HEK293 (cell line): ENCODE results near the gene TOR1A.
A peak's percentile ranks its signal among the peaks of the same experiment; 100 is the strongest.

Source experiments
- BCL11B ChIP-seq: fragments of 450-650 bp; formaldehyde crosslinking; IDR thresholded peaks from 2 replicates; pipeline ENCODE4 v1.5.1; 2016; ENCODE audit warnings: low read depth, missing biosample characterization, missing genetic modification characterization
- GLIS1 ChIP-seq: fragments of 450-650 bp; formaldehyde crosslinking; IDR thresholded peaks from 2 replicates; pipeline ENCODE4 v1.5.1; 2016; ENCODE audit warnings: missing biosample characterization, missing genetic modification characterization
- MZF1 ChIP-seq: fragments of 450-650 bp; formaldehyde crosslinking; IDR thresholded peaks from 2 replicates; pipeline ENCODE4 v1.5.1; 2017; ENCODE audit warnings: missing biosample characterization, missing genetic modification characterization, borderline replicate concordance
- OSR2 ChIP-seq: fragments of 450-650 bp; formaldehyde crosslinking; IDR thresholded peaks from 2 replicates; pipeline ENCODE4 v1.5.1; 2016; ENCODE audit warnings: missing biosample characterization, missing genetic modification characterization
- PRDM10 ChIP-seq: fragments of 450-650 bp; formaldehyde crosslinking; IDR thresholded peaks from 2 replicates; pipeline ENCODE4 v1.5.1; 2016; ENCODE audit warnings: missing biosample characterization, missing genetic modification characterization
- SCRT2 ChIP-seq: fragments of 450-650 bp; formaldehyde crosslinking; IDR thresholded peaks from 2 replicates; pipeline ENCODE4 v1.5.1; 2016; ENCODE audit warnings: missing biosample characterization, missing genetic modification characterization
- SP7 ChIP-seq: fragments of 450-650 bp; formaldehyde crosslinking; IDR thresholded peaks from 2 replicates; pipeline ENCODE4 v1.5.1; 2016; ENCODE audit warnings: missing biosample characterization, missing genetic modification characterization
- TCF7L2 ChIP-seq: IDR thresholded peaks from 2 replicates; pipeline ENCODE4 v1.6.1; 2011; ENCODE audit warnings: low read depth, mild to moderate bottlenecking, inconsistent platforms, low read length, moderate library complexity, borderline replicate concordance
- ZBTB21 ChIP-seq: fragments of 450-650 bp; formaldehyde crosslinking; IDR thresholded peaks from 2 replicates; pipeline ENCODE4 v1.5.1; 2017; ENCODE audit warnings: missing biosample characterization, missing genetic modification characterization
- ZIC2 ChIP-seq: fragments of 450-650 bp; formaldehyde crosslinking; IDR thresholded peaks from 2 replicates; pipeline ENCODE4 v1.5.1; 2016; ENCODE audit warnings: missing biosample characterization, missing genetic modification characterization
- ZNF24 ChIP-seq: fragments of 450-650 bp; formaldehyde crosslinking; IDR thresholded peaks from 2 replicates; pipeline ENCODE4 v1.5.1; 2016; ENCODE audit warnings: missing biosample characterization, missing genetic modification characterization
- ZNF266 ChIP-seq: fragments of 450-650 bp; formaldehyde crosslinking; IDR thresholded peaks from 2 replicates; pipeline ENCODE4 v1.5.1; 2016; ENCODE audit warnings: missing biosample characterization, missing genetic modification characterization, low read depth
- ZNF302 ChIP-seq: fragments of 450-650 bp; formaldehyde crosslinking; IDR thresholded peaks from 2 replicates; pipeline ENCODE4 v1.5.1; 2016; ENCODE audit warnings: missing biosample characterization, missing genetic modification characterization, low read depth
- ZNF311 ChIP-seq: fragments of 450-650 bp; formaldehyde crosslinking; IDR thresholded peaks from 2 replicates; pipeline ENCODE4 v1.5.1; 2017; ENCODE audit warnings: missing biosample characterization, missing genetic modification characterization, borderline replicate concordance
- ZNF391 ChIP-seq: fragments of 450-650 bp; formaldehyde crosslinking; IDR thresholded peaks from 2 replicates; pipeline ENCODE4 v1.5.1; 2016; ENCODE audit warnings: low read depth, missing biosample characterization, missing genetic modification characterization, borderline replicate concordance
- ZNF518A ChIP-seq: fragments of 450-650 bp; formaldehyde crosslinking; conservative IDR thresholded peaks from 2 replicates; pipeline ENCODE4 v1.5.1; 2016; ENCODE audit warnings: low read depth, missing biosample characterization, missing genetic modification characterization
- ZNF596 ChIP-seq: fragments of 450-650 bp; IDR thresholded peaks from 2 replicates; pipeline ENCODE4 v1.5.0; 2018; ENCODE audit warnings: missing biosample characterization, mild to moderate bottlenecking, missing genetic modification characterization, moderate library complexity
- ZNF610 ChIP-seq: fragments of 450-650 bp; formaldehyde crosslinking; IDR thresholded peaks from 2 replicates; pipeline ENCODE4 v1.5.1; 2016; ENCODE audit warnings: missing biosample characterization, missing genetic modification characterization, borderline replicate concordance
- ZNF623 ChIP-seq: fragments of 450-650 bp; formaldehyde crosslinking; IDR thresholded peaks from 2 replicates; pipeline ENCODE4 v1.5.1; 2016; ENCODE audit warnings: missing biosample characterization, missing genetic modification characterization
- ZNF645 ChIP-seq: fragments of 450-650 bp; formaldehyde crosslinking; IDR thresholded peaks from 2 replicates; pipeline ENCODE4; 2016; ENCODE audit warnings: missing biosample characterization, missing genetic modification characterization
- ZNF660 ChIP-seq: fragments of 450-650 bp; IDR thresholded peaks from 2 replicates; pipeline ENCODE4 v1.5.1; 2018; ENCODE audit warnings: missing biosample characterization, mild to moderate bottlenecking, missing genetic modification characterization
- ZNF747 ChIP-seq: fragments of 450-650 bp; formaldehyde crosslinking; IDR thresholded peaks from 2 replicates; pipeline ENCODE4 v1.5.1; 2016; ENCODE audit warnings: missing biosample characterization, missing genetic modification characterization
- ZNF785 ChIP-seq: fragments of 450-650 bp; formaldehyde crosslinking; IDR thresholded peaks from 2 replicates; pipeline ENCODE4 v1.5.1; 2016; ENCODE audit warnings: missing biosample characterization, missing genetic modification characterization
- ZNF843 ChIP-seq: fragments of 450-650 bp; formaldehyde crosslinking; IDR thresholded peaks from 2 replicates; pipeline ENCODE4 v1.5.1; 2016; ENCODE audit warnings: missing biosample characterization, missing genetic modification characterization
- TF ChIP-seq, protein P1 (sequence below): fragments of 450-650 bp; formaldehyde crosslinking; IDR thresholded peaks from 2 replicates; pipeline ENCODE4 v1.5.1; 2016; ENCODE audit warnings: missing biosample characterization, missing genetic modification characterization
- TF ChIP-seq, protein P2 (sequence below): fragments of 450-650 bp; formaldehyde crosslinking; IDR thresholded peaks from 2 replicates; pipeline ENCODE4 v1.5.1; 2017; ENCODE audit warnings: missing biosample characterization, missing genetic modification characterization

The TOR1A gene

GRCh38 chr9:129802833-129803675 lies 20.9 kb downstream of the TOR1A start, which contains the start of gene TOR1B (continued):
- TF ChIP-seq, protein P1, sequence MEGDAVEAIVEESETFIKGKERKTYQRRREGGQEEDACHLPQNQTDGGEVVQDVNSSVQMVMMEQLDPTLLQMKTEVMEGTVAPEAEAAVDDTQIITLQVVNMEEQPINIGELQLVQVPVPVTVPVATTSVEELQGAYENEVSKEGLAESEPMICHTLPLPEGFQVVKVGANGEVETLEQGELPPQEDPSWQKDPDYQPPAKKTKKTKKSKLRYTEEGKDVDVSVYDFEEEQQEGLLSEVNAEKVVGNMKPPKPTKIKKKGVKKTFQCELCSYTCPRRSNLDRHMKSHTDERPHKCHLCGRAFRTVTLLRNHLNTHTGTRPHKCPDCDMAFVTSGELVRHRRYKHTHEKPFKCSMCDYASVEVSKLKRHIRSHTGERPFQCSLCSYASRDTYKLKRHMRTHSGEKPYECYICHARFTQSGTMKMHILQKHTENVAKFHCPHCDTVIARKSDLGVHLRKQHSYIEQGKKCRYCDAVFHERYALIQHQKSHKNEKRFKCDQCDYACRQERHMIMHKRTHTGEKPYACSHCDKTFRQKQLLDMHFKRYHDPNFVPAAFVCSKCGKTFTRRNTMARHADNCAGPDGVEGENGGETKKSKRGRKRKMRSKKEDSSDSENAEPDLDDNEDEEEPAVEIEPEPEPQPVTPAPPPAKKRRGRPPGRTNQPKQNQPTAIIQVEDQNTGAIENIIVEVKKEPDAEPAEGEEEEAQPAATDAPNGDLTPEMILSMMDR (tag by site-specific recombination), result peak; percentile 40; the same call in 1 of the 2 replicates
- peak; percentile 30 for TF ChIP-seq ZIC2
- no peak for TF ChIP-seq ZNF302 (tag by site-specific recombination)
- 0 out of 2 replicates have a peak, but pooled peaks have one; percentile 46 for TF ChIP-seq ZNF518A
- peak; percentile 79 for TF ChIP-seq PRDM10 (tag by site-specific recombination)
- no peak for TF ChIP-seq ZNF623 (tag by site-specific recombination)
- TF ChIP-seq OSR2 (tag by site-specific recombination), result no peak
- no peak for TF ChIP-seq ZNF645 (tag by site-specific recombination)
- TF ChIP-seq ZNF843, result no peak
- TF ChIP-seq ZNF391, result peak; percentile 14; the same call in 1 of the 2 replicates
- no peak for TF ChIP-seq ZNF596 (tag by site-specific recombination)
- TF ChIP-seq GLIS1 (tag by site-specific recombination), result peak; percentile 60; the same call in 1 of the 2 replicates
- no peak for TF ChIP-seq ZNF747 (tag by site-specific recombination)
- no peak for TF ChIP-seq TCF7L2
- TF ChIP-seq, protein P2, sequence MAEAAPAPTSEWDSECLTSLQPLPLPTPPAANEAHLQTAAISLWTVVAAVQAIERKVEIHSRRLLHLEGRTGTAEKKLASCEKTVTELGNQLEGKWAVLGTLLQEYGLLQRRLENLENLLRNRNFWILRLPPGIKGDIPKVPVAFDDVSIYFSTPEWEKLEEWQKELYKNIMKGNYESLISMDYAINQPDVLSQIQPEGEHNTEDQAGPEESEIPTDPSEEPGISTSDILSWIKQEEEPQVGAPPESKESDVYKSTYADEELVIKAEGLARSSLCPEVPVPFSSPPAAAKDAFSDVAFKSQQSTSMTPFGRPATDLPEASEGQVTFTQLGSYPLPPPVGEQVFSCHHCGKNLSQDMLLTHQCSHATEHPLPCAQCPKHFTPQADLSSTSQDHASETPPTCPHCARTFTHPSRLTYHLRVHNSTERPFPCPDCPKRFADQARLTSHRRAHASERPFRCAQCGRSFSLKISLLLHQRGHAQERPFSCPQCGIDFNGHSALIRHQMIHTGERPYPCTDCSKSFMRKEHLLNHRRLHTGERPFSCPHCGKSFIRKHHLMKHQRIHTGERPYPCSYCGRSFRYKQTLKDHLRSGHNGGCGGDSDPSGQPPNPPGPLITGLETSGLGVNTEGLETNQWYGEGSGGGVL (tag by site-specific recombination), result no peak
- TF ChIP-seq ZNF311 (tag by site-specific recombination), result no peak
- no peak for TF ChIP-seq ZBTB21 (tag by site-specific recombination)
- no peak for TF ChIP-seq ZNF785
- no peak for TF ChIP-seq SCRT2 (tag by site-specific recombination)
- peak; percentile 67; the same call in 1 of the 2 replicates for TF ChIP-seq SP7 (tag by site-specific recombination)
- no peak for TF ChIP-seq ZNF266 (tag by site-specific recombination)
- no peak for TF ChIP-seq BCL11B (tag by site-specific recombination)
- no peak for TF ChIP-seq MZF1
- TF ChIP-seq ZNF660 (tag by site-specific recombination), result no peak; the same call in 1 of the 2 replicates
- no peak for TF ChIP-seq ZNF24
- peak; percentile 64; the same call in 1 of the 2 replicates for TF ChIP-seq ZNF610
